GM19239 (cell line): ENCODE results near the gene SF3B5.
"Not testable (repeated sequence)": the region's sequence is repeated elsewhere in the genome, so short reads cannot be mapped to it uniquely, and the experiment has no call there.

Experiments
- DNase-seq: peaks from one replicate; pipeline ENCODE4 v3.0.0; 2011; ENCODE audit warnings: low spot score; ENCODE audit not compliant: insufficient read length
- FAIRE-seq: peaks from 2 replicates; lab custom pipeline; 2011; peaks lifted over from hg19 to GRCh38; lab: Jason Lieb, UNC

The SF3B5 gene

GRCh38 chr6:144065213-144065660 is 30.1 kb downstream of the SF3B5 start:
- FAIRE-seq (peak; percentile 92), DNase-seq (no peak)

DNA sequence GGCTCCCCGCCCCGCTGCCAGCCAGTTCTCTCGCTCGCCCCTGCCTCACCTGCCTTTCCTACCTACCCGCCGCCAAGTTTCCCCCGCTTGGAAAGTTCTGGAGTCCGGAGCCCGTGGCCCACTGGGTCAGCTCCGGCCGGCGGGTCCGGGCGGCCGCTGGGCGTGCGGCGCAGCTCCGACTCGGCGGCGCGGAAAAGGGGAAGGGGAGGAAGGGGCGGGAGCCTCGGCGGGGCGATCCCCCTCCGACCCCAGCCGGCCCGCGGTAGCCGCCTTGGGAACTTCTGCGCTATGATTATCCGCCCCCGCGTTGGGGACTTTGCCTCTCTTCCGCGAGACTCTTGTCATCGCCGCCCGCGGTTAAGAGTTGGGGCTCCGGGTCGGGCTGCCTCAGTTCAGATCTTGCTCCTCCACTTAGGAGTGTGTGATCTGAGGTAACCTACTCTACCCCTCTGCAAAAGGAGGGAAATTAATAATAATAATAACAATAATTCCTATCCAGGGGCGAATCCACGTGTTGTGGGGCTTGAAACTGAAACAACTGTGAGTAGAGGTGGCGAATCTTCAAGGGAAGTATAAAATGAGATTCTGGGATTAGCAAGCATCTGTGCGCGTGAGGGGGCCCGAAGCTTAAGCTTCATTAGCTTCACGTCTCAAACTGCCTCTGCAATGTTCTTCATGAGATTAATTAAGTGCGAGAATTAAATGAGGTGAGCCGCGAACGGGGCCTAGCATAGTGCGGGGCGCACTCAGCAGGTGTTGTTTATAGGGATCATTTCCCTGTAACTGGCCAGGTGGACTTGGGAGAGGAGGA is 30.8 kb downstream of the SF3B5 start:
- DNase-seq: no peak
- FAIRE-seq: no peak

GRCh38 chr6:144063744-144064401 is 31.5 kb downstream of the SF3B5 start:
- peak; percentile 87 for FAIRE-seq
- DNase-seq: peak; percentile 61

GRCh38 chr6:144063246-144063743 is 32.1 kb downstream of the SF3B5 start:
- no peak for DNase-seq
- FAIRE-seq: peak; percentile 88

DNA sequence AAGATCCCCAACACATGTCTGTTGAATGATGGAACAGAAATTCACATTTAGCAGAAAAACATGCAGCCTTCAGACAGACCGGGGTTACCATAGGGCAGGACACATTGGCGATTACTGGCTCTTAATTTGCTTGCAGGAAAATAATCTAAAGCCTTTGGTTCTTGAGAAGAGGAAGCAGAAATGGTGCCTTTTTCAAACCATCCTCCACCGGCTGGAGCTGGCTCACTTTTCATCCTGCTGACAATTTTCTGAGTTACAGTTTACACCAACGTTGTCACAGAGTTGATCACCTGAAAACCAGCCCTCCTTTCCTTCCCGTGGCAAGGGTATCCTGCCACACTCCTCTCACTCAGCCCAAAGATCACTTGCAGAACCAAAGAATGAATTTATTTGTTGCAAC is 32.6 kb downstream of the SF3B5 start:
- FAIRE-seq (peak; percentile 39), DNase-seq (no peak)

DNA sequence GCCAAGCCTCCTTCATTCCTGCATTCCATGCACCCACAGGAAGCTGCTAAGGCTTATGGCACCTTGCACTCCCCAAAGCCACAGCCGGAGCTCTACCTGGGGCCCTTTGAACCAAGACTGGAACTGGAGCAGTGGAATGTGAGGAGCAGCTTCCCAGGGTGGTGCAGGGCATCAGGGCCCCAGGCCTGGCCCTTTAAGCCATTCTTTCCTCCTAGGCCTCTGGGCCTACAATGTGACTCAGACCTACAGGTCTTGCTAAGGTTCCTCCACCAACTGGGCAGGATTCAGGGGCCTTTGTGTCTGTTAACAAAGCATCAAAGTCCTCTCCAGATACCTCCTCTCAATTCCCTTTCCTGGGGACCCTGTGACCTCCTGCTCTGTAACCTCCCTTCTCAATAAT is 36.2 kb downstream of the SF3B5 start:
- DNase-seq: no peak
- FAIRE-seq: no peak

GRCh38 chr6:144055121-144055931 is 40.0 kb downstream of the SF3B5 start:
- FAIRE-seq: peak; percentile 90
- no peak for DNase-seq

- DNase-seq (no peak), FAIRE-seq (peak; percentile 18)
Measured at GRCh38 chr6:144053601-144054000, 41.8 kb downstream of the SF3B5 start.

GRCh38 chr6:144052488-144052887 is 42.9 kb downstream of the SF3B5 start:
- FAIRE-seq: no peak
- no peak for DNase-seq

DNA sequence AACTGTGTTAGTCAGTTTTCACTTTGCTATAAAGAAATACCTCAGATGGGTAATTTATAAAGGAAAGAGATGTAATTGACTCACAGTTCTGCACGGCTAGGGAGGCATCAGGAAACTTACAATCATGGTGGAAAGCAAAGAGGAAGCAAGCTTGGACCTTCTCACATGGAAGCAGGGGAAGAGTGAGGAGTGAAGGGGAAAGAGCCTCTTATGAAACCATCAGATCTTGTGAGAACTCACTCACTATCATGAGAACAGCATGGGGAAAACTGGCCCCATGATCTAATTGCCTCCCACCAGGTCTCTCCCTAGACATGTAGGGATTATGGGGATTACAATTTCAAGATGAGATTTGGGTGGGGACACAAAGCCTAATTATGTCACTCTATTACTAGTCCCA is 46.0 kb downstream of the SF3B5 start:
- no peak for FAIRE-seq
- no peak for DNase-seq

DNA sequence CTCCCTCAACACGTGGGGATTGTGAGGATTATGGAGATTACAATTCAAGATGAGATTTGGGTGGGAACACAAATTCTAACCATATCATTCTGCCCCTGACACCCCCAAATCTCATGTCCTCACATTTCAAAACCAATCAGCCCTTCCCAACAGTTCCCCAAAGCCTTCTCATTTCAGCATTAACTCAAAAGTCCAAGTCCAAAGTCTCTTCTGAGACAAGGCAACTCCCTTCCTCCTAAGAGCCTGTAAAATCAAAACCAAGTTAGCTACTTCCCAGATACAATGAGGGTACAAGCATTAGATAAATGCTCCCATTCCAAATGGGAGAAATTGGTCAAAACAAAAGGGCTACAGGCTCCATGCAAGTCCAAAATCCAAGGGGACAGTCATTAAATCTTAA is 47.7 kb downstream of the SF3B5 start:
- no peak for FAIRE-seq

GRCh38 chr6:144046672-144047071 is 48.7 kb downstream of the SF3B5 start:
- DNase-seq, FAIRE-seq: not testable (repeated sequence)

More for the DNA sequence above, 47.7 kb downstream of the SF3B5 start:
- DNase-seq: no peak

GRCh38 chr6:144044989-144045388 is 50.4 kb downstream of the SF3B5 start:
- FAIRE-seq, DNase-seq: not testable (repeated sequence)
